PC-9 (cell line): Measurements from ENCODE around the gene SPP1. TPM values are rescaled to one million over a fixed set of nuclear protein-coding genes. Genes with fewer than 3 reads are reported as not detected.

ENCODE experiments used
- BruUV-seq: library from RNA; stranded (reverse); fragments of 400-500 nt; replicated peaks from 2 replicates; lab custom pipeline; 2021; lab: Mats Ljungman, UMichigan
- CTCF ChIA-PET: fragments of 300-600 bp; sonication (Branson Sonifier 250); formaldehyde crosslinking; loops from one replicate; lab custom pipeline; 2022; ENCODE audit warnings: antibody characterized with exemption; lab: Charles Lee
- POLR2A ChIA-PET: fragments of 300-600 bp; sonication (Branson Sonifier 250); formaldehyde crosslinking; loops from one replicate; lab custom pipeline; 2022; ENCODE audit warnings: antibody characterized with exemption; ENCODE audit not compliant: unreplicated experiment; lab: Charles Lee
- DNase-seq, 2 experiments: peaks; one replicate each; pipeline versions ENCODE4 v3.0.0 to v3.0.0-alpha.2; 2015 to 2022; ENCODE audit warnings: mixed read lengths in 1 of 2
- H2AFZ ChIP-seq: fragments of 200-600 bp; sonication (generic); 2 replicates; pipeline ENCODE4 v1.8.1; 2017; ENCODE audit warnings: antibody characterized with exemption
- H3F3A ChIP-seq: fragments of 200-600 bp; sonication (generic); 2 replicates; pipeline ENCODE4 v1.8.1; 2017; ENCODE audit warnings: antibody characterized with exemption, mild to moderate bottlenecking, low read depth; ENCODE audit not compliant: insufficient read depth
- H3K27ac ChIP-seq: fragments of 200-600 bp; sonication (generic); 2 replicates; pipeline ENCODE4 v1.6.1; 2016; ENCODE audit warnings: mixed run types
- H3K27me3 ChIP-seq: fragments of 200-600 bp; sonication (generic); 2 replicates; pipeline ENCODE4 v1.6.1; 2016; ENCODE audit warnings: low read depth, mixed run types; ENCODE audit not compliant: insufficient read depth
- H3K36me3 ChIP-seq: fragments of 200-600 bp; sonication (generic); 2 replicates; pipeline ENCODE4 v1.6.1; 2016; ENCODE audit warnings: low read depth, mixed run types
- H3K4me1 ChIP-seq: fragments of 200-600 bp; sonication (generic); replicated peaks from 2 replicates; pipeline ENCODE4 v1.6.1; 2016; ENCODE audit warnings: mixed run types; ENCODE audit not compliant: insufficient read depth
- H3K4me2 ChIP-seq: fragments of 200-600 bp; sonication (generic); 2 replicates; pipeline ENCODE4 v1.6.1; 2017; ENCODE audit warnings: mixed run types
- H3K4me3 ChIP-seq: fragments of 200-600 bp; sonication (generic); 2 replicates; pipeline ENCODE4 v1.6.1; 2016; ENCODE audit warnings: mixed run types
- H3K79me2 ChIP-seq: fragments of 200-600 bp; sonication (generic); 2 replicates; pipeline ENCODE4 v1.6.1; 2017; ENCODE audit warnings: low read depth, mixed run types
- H3K9me2 ChIP-seq: fragments of 200-600 bp; sonication (generic); 2 replicates; pipeline ENCODE4 v1.8.1; 2017; ENCODE audit warnings: mild to moderate bottlenecking; ENCODE audit not compliant: insufficient read depth
- H3K9me3 ChIP-seq: fragments of 200-600 bp; sonication (generic); 2 replicates; pipeline ENCODE4 v1.8.1; 2016; ENCODE audit warnings: low read depth; ENCODE audit not compliant: insufficient read depth
- H4K20me1 ChIP-seq: fragments of 200-600 bp; sonication (generic); 2 replicates; pipeline ENCODE4 v1.8.1; 2017; ENCODE audit not compliant: insufficient read depth
- EZH2 ChIP-seq: fragments of 200-600 bp; sonication (generic); IDR thresholded peaks from 2 replicates; pipeline ENCODE4 v1.8.0; 2017; ENCODE audit warnings: antibody characterized with exemption, low read depth
- intact Hi-C: fragments of 100-400 bp; cut with micrococcal nuclease; formaldehyde crosslinking; loops from one replicate; pipeline ENCODE4 v1.10.0; 2022; ENCODE audit not compliant: unreplicated experiment
- total RNA-seq: library from RNA; stranded (reverse); gene quantifications from 2 replicates; pipeline ENCODE4 v1.2.3, GENCODE V29; 2021
- TF ChIP-seq, protein P1 (sequence below): fragments of 200-600 bp; sonication (generic); conservative IDR thresholded peaks from 2 replicates; pipeline ENCODE4 v1.6.1; 2017; ENCODE audit warnings: mixed run types, antibody characterized with exemption, mild to moderate bottlenecking, moderate library complexity

The SPP1 gene
- total RNA-seq, 1 experiment from 2014 or later: 212 TPM

DNA sequence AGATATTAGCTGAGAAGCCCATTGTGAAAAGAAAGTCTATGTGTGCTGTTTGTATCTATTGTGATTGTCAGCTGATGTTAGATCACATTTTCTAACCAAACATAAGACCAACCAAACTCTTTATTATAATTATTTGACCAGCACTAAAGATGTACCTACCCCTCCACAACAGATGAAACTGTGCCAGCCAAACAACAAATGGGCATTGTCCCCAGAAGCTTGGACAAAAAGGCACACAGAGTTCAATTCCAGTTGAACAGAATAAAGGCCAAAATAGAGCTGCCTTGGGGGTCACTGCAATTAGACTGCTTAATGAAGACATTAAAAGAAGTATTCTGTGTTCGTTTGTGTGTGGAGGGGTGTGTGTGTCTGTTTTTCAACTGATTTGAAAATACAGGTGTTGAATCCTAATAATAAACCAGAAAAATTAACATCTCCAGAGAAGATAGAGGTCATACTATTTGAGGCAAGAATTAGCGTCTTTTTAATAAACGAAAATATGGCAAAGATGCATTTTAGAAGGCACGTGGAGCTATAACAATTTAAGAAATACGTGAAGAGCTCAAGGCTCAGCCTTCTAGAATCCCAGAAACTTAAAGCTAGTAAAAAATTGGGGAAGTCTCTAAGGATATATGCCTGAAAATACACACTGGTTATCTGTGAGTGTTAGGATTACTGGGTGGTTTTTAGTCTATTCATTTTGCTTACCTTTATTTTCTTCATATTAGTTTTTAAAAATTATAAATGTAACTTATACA is 2.2 kb downstream of the SPP1 start:
- ChIA-PET CTCF (no interaction called here), POLR2A (interaction anchor here (0.6 kb wide), 1 partner anchor 469 kb away, joined by 3 read pairs; no protein-coding TSS in a partner anchor)
- H3F3A ChIP-seq: peaks cover 24% of the 10 kb centered on the region; the same call in 1 of the 2 replicates
- peak overlapping the region; percentile 80 for H3K4me2 ChIP-seq
- H3K9me3 ChIP-seq: no peaks in the 10 kb centered on the region
- peak overlapping the region; percentile 73 for H2AFZ ChIP-seq
- H3K79me2 ChIP-seq: peaks cover 23% of the 10 kb centered on the region
- intact Hi-C loops: no loop called here
- H4K20me1 ChIP-seq: no peaks in the 10 kb centered on the region
- no peaks in the 10 kb centered on the region for H3K27me3 ChIP-seq
- peaks cover 3% of the 10 kb centered on the region; the same call in 1 of the 2 replicates for H3K36me3 ChIP-seq
- peak overlapping the region; percentile 92 for H3K27ac ChIP-seq
- BruUV-seq: no TSS peak
- TF ChIP-seq EZH2: no peak
- TF ChIP-seq, protein P1, sequence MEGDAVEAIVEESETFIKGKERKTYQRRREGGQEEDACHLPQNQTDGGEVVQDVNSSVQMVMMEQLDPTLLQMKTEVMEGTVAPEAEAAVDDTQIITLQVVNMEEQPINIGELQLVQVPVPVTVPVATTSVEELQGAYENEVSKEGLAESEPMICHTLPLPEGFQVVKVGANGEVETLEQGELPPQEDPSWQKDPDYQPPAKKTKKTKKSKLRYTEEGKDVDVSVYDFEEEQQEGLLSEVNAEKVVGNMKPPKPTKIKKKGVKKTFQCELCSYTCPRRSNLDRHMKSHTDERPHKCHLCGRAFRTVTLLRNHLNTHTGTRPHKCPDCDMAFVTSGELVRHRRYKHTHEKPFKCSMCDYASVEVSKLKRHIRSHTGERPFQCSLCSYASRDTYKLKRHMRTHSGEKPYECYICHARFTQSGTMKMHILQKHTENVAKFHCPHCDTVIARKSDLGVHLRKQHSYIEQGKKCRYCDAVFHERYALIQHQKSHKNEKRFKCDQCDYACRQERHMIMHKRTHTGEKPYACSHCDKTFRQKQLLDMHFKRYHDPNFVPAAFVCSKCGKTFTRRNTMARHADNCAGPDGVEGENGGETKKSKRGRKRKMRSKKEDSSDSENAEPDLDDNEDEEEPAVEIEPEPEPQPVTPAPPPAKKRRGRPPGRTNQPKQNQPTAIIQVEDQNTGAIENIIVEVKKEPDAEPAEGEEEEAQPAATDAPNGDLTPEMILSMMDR: no peak
- H3K4me1 ChIP-seq: peaks cover 27% of the 10 kb centered on the region
- no peak for DNase-seq
- peak overlapping the region; percentile 62 for H3K4me3 ChIP-seq
- H3K9me2 ChIP-seq: no peaks in the 10 kb centered on the region

DNA sequence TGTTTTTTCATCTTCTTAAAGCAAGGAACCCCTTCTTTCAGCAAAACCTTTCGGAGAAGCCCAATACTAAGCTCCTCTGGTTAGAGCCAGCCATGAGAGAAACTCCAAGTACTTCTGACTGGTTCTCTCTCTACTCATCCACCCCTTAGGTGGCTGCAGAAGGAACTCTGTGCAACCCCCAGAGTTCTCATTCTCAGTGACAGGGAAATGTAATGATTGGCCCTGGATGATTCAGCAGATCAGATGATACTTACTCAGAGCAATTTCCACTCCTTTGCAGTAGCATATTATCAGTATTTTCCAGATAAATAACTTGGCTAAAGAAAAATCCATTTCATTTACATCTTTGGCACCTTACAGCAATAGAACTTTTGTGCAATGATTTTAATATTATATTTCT is 3.2 kb downstream of the SPP1 start:
- peak overlapping the region; percentile 92 for H3K27ac ChIP-seq
- peaks cover 23% of the 10 kb centered on the region for H3K79me2 ChIP-seq
- no peaks in the 10 kb centered on the region for H3K9me3 ChIP-seq
- H4K20me1 ChIP-seq: no peaks in the 10 kb centered on the region
- intact Hi-C loops: no loop called here
- peak in 1 of 2 experiments; percentile 57 for DNase-seq
- ChIA-PET POLR2A (no interaction called here), CTCF (no interaction called here)
- H3K4me3 ChIP-seq: peak overlapping the region; percentile 62; the same call in 1 of the 2 replicates
- peaks cover 17% of the 10 kb centered on the region for H3K4me1 ChIP-seq
- H3K27me3 ChIP-seq: no peaks in the 10 kb centered on the region
- no TSS peak for BruUV-seq
- TF ChIP-seq, protein P1: no peak
- TF ChIP-seq EZH2: no peak
- peaks cover 3% of the 10 kb centered on the region; the same call in 1 of the 2 replicates for H3K36me3 ChIP-seq
- H3F3A ChIP-seq: peaks cover 24% of the 10 kb centered on the region; the same call in 1 of the 2 replicates
- peak overlapping the region; percentile 80 for H3K4me2 ChIP-seq
- H2AFZ ChIP-seq: peak overlapping the region; percentile 73; the same call in 1 of the 2 replicates
- no peaks in the 10 kb centered on the region for H3K9me2 ChIP-seq

DNA sequence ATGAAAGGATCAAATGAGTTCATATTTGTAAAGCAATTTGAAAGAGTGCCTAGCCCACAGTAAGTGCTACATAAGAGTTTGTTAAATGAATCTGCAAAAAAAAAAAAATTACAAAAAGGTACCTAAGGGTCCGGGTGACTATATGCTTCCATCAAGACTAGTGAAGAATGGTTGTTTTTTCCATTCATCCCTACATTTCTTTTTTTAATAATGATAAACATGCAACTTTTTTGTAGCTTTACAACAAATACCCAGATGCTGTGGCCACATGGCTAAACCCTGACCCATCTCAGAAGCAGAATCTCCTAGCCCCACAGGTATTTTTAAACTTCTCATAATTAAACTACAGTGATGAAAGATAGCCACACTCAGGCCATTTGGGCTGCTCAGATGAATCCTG is 4.3 kb downstream of the SPP1 start:
- intact Hi-C loops: loop anchor here (10.0 kb wide), 2 partner anchors 305 to 435 kb away; no protein-coding TSS in a partner anchor
- Histone ChIP-seq H3K27me3 (no peaks in the 10 kb centered on the region), H3F3A (peaks cover 17% of the 10 kb centered on the region; the same call in 1 of the 2 replicates), H4K20me1 (no peaks in the 10 kb centered on the region), H3K4me3 (no peak overlapping the region), H2AFZ (no peak overlapping the region), H3K36me3 (peaks cover 3% of the 10 kb centered on the region; the same call in 1 of the 2 replicates), H3K27ac (peak overlapping the region; percentile 92; the same call in 1 of the 2 replicates), H3K4me2 (no peak overlapping the region), H3K9me3 (no peaks in the 10 kb centered on the region), H3K4me1 (peaks cover 6% of the 10 kb centered on the region), H3K79me2 (peaks cover 23% of the 10 kb centered on the region), H3K9me2 (no peaks in the 10 kb centered on the region)
- no peak for DNase-seq
- ChIA-PET CTCF (interaction anchor here (0.6 kb wide), 1 partner anchor 632 kb away, joined by 3 read pairs; no protein-coding TSS in a partner anchor), POLR2A (no interaction called here)
- no TSS peak for BruUV-seq
- TF ChIP-seq, protein P1: no peak
- no peak for TF ChIP-seq EZH2
